ENCODE results near the gene FOLR3. TPM values are rescaled to one million over a fixed set of nuclear protein-coding genes. Genes with fewer than 3 reads are reported as not detected.
A peak's percentile ranks its signal among the peaks of the same experiment; 100 is the strongest.

Gene FOLR3
- total and polyA plus RNA-seq, 9 of the 15 experiments (the other 6 are each of a cell fraction or from before 2014, with no cell fraction given) = not detected

DNA sequence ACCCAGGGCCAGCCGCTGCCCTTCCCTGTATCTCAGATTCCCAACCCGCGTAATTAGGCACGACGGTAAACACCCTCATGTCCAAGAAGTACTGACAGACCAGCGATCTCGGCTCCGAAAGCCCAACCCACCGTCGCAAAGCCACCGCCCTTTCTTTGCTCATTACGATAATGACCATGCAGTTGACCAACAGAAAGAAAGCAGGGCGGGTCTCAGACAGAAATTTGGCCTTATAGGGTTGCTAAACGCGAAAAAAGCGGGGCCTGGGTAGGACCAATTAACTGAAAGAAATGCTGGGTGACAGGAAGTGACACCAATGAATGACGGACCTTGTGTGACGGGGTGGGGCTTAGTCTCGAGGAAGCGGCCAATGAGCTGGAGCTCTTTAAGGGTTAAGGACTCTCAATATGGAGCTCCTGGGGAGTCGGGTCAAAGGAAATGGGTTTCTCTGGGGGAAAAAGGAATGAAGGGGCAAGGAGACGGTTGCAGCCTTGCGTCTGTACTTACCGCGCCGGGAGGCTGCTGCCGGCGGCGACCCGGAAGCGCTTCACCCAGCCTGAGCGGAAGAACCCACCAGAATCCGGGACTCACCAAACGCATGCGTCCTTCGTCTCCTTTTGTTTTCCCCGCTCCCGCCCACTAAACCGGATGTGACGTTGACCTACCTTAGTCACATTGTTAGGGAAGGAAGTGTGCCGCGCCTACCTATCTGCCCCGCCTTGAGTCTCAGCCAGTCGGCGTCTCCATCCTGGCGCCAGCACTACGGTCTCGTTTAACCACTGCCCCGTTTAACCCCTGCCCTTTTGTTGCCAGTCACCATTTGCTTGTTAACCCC lies 23.2 kb upstream of the FOLR3 start, which contains the start of gene ANAPC15 (continued):
- TF ChIP-seq, protein P1, sequence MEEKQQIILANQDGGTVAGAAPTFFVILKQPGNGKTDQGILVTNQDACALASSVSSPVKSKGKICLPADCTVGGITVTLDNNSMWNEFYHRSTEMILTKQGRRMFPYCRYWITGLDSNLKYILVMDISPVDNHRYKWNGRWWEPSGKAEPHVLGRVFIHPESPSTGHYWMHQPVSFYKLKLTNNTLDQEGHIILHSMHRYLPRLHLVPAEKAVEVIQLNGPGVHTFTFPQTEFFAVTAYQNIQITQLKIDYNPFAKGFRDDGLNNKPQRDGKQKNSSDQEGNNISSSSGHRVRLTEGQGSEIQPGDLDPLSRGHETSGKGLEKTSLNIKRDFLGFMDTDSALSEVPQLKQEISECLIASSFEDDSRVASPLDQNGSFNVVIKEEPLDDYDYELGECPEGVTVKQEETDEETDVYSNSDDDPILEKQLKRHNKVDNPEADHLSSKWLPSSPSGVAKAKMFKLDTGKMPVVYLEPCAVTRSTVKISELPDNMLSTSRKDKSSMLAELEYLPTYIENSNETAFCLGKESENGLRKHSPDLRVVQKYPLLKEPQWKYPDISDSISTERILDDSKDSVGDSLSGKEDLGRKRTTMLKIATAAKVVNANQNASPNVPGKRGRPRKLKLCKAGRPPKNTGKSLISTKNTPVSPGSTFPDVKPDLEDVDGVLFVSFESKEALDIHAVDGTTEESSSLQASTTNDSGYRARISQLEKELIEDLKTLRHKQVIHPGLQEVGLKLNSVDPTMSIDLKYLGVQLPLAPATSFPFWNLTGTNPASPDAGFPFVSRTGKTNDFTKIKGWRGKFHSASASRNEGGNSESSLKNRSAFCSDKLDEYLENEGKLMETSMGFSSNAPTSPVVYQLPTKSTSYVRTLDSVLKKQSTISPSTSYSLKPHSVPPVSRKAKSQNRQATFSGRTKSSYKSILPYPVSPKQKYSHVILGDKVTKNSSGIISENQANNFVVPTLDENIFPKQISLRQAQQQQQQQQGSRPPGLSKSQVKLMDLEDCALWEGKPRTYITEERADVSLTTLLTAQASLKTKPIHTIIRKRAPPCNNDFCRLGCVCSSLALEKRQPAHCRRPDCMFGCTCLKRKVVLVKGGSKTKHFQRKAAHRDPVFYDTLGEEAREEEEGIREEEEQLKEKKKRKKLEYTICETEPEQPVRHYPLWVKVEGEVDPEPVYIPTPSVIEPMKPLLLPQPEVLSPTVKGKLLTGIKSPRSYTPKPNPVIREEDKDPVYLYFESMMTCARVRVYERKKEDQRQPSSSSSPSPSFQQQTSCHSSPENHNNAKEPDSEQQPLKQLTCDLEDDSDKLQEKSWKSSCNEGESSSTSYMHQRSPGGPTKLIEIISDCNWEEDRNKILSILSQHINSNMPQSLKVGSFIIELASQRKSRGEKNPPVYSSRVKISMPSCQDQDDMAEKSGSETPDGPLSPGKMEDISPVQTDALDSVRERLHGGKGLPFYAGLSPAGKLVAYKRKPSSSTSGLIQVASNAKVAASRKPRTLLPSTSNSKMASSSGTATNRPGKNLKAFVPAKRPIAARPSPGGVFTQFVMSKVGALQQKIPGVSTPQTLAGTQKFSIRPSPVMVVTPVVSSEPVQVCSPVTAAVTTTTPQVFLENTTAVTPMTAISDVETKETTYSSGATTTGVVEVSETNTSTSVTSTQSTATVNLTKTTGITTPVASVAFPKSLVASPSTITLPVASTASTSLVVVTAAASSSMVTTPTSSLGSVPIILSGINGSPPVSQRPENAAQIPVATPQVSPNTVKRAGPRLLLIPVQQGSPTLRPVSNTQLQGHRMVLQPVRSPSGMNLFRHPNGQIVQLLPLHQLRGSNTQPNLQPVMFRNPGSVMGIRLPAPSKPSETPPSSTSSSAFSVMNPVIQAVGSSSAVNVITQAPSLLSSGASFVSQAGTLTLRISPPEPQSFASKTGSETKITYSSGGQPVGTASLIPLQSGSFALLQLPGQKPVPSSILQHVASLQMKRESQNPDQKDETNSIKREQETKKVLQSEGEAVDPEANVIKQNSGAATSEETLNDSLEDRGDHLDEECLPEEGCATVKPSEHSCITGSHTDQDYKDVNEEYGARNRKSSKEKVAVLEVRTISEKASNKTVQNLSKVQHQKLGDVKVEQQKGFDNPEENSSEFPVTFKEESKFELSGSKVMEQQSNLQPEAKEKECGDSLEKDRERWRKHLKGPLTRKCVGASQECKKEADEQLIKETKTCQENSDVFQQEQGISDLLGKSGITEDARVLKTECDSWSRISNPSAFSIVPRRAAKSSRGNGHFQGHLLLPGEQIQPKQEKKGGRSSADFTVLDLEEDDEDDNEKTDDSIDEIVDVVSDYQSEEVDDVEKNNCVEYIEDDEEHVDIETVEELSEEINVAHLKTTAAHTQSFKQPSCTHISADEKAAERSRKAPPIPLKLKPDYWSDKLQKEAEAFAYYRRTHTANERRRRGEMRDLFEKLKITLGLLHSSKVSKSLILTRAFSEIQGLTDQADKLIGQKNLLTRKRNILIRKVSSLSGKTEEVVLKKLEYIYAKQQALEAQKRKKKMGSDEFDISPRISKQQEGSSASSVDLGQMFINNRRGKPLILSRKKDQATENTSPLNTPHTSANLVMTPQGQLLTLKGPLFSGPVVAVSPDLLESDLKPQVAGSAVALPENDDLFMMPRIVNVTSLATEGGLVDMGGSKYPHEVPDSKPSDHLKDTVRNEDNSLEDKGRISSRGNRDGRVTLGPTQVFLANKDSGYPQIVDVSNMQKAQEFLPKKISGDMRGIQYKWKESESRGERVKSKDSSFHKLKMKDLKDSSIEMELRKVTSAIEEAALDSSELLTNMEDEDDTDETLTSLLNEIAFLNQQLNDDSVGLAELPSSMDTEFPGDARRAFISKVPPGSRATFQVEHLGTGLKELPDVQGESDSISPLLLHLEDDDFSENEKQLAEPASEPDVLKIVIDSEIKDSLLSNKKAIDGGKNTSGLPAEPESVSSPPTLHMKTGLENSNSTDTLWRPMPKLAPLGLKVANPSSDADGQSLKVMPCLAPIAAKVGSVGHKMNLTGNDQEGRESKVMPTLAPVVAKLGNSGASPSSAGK (IDR thresholded peaks at IDR 0.05) = no peak; the same call in 1 of the 2 replicates
- TF ChIP-seq, protein P2, sequence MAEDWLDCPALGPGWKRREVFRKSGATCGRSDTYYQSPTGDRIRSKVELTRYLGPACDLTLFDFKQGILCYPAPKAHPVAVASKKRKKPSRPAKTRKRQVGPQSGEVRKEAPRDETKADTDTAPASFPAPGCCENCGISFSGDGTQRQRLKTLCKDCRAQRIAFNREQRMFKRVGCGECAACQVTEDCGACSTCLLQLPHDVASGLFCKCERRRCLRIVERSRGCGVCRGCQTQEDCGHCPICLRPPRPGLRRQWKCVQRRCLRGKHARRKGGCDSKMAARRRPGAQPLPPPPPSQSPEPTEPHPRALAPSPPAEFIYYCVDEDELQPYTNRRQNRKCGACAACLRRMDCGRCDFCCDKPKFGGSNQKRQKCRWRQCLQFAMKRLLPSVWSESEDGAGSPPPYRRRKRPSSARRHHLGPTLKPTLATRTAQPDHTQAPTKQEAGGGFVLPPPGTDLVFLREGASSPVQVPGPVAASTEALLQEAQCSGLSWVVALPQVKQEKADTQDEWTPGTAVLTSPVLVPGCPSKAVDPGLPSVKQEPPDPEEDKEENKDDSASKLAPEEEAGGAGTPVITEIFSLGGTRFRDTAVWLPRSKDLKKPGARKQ (CRISPR knock-in tag; IDR thresholded peaks at IDR 0.05) = no peak
- TF ChIP-seq SOX6 (IDR thresholded peaks at IDR 0.05) = peak; percentile 91
- peak in 1 of 2 experiments; percentile 32; a peak in 1 of 4 replicates for TF ChIP-seq RCOR1 (IDR thresholded peaks at IDR 0.05; ENCODE audit: borderline replicate concordance in 1 of 2, low read depth in 2 of 2, low read length in 2 of 2)
- TF ChIP-seq NONO (IDR thresholded peaks at IDR 0.05; ENCODE audit: low read depth in 2 of 2, low read length in 1 of 2) = no peak
- TF ChIP-seq ESRRB (CRISPR knock-in tag; IDR thresholded peaks at IDR 0.05; ENCODE audit: borderline replicate concordance) = no peak
- TF ChIP-seq JUND (IDR thresholded peaks at IDR 0.05; ENCODE audit: borderline replicate concordance, low read depth, low read length) = peak; percentile 67
- peak; percentile 27; the same call in 1 of the 3 replicates for TF ChIP-seq JUND (tag; IDR thresholded peaks at IDR 0.05; ENCODE audit: borderline replicate concordance, low read depth, low read length)
- TF ChIP-seq, protein P3, sequence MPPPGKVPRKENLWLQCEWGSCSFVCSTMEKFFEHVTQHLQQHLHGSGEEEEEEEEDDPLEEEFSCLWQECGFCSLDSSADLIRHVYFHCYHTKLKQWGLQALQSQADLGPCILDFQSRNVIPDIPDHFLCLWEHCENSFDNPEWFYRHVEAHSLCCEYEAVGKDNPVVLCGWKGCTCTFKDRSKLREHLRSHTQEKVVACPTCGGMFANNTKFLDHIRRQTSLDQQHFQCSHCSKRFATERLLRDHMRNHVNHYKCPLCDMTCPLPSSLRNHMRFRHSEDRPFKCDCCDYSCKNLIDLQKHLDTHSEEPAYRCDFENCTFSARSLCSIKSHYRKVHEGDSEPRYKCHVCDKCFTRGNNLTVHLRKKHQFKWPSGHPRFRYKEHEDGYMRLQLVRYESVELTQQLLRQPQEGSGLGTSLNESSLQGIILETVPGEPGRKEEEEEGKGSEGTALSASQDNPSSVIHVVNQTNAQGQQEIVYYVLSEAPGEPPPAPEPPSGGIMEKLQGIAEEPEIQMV (tag; conservative IDR thresholded peaks at IDR 0.05; ENCODE audit: low read depth) = no peak
- peak; percentile 47; the same call in 1 of the 2 replicates for TF ChIP-seq ELF4 (CRISPR knock-in tag; IDR thresholded peaks at IDR 0.05)
- TF ChIP-seq C11orf30 (IDR thresholded peaks at IDR 0.05; ENCODE audit: low read depth) = peak; percentile 78; the same call in 1 of the 2 replicates
